ENCODE results near the gene SGO1.

DNA sequence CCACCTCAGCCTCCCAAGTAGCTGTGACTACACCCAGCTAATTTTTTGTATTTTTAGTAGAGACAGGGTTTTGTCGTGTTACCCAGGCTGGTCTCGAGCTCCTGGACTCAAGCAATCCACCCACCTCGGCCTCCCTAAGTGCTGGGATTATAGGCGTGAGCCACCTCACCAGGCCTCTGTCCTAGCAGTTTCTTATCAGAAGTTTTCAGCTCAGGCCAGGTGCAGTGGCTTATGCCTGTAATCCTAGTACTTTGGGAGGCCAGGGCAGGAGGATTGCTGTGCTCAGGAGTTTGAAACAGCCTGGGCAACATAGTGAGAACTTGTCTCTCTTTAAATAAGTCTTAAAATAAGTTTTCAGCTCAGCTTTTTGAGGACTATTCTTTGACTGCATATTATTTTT, 48.4 kb downstream of the SGO1 start:
- no peak for TF ChIP-seq POLR2A (IDR thresholded peaks at IDR 0.05)
- no peak for TF ChIP-seq CTCF (IDR thresholded peaks at IDR 0.05)
- no peak for TF ChIP-seq EP300 (IDR thresholded peaks at IDR 0.05)
